Adrenal gland (tissue), 5 donors: ENCODE data around the gene AGAP5.

Source experiments
- POLR2A ChIP-seq, 2 donors: fragments of 450-650 bp; IDR thresholded peaks; one replicate each; pipeline ENCODE4 v1.6.1; 2017; ENCODE audit warnings: antibody characterized with exemption in 2 of 2, mild to moderate bottlenecking in 2 of 2, moderate library complexity in 1 of 2
- TF ChIP-seq, protein P1 (sequence below), 6 experiments: fragments of 450-650 bp in 4 of 6; fragments of 200-600 bp in 2 of 6; sonication (generic) in 1 of 6; IDR thresholded peaks; 1 replicate in 5 of 6; 2 replicates in 1 of 6; pipeline versions ENCODE4 v1.5.1 to v1.8.0; 2016 to 2021; ENCODE audit warnings: antibody characterized with exemption in 6 of 6, mild to moderate bottlenecking in 2 of 6, moderate library complexity in 1 of 6
- donor health status: DM: no; HTN: no; CAD: no.

- TF ChIP-seq, protein P1, sequence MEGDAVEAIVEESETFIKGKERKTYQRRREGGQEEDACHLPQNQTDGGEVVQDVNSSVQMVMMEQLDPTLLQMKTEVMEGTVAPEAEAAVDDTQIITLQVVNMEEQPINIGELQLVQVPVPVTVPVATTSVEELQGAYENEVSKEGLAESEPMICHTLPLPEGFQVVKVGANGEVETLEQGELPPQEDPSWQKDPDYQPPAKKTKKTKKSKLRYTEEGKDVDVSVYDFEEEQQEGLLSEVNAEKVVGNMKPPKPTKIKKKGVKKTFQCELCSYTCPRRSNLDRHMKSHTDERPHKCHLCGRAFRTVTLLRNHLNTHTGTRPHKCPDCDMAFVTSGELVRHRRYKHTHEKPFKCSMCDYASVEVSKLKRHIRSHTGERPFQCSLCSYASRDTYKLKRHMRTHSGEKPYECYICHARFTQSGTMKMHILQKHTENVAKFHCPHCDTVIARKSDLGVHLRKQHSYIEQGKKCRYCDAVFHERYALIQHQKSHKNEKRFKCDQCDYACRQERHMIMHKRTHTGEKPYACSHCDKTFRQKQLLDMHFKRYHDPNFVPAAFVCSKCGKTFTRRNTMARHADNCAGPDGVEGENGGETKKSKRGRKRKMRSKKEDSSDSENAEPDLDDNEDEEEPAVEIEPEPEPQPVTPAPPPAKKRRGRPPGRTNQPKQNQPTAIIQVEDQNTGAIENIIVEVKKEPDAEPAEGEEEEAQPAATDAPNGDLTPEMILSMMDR (IDR thresholded peaks at IDR 0.05): no peak
- TF ChIP-seq POLR2A (IDR thresholded peaks at IDR 0.05): no peak
Observed at GRCh38 chr10:73634421-73634820, 63.5 kb downstream of the AGAP5 start.
